Progenitor cell of endocrine pancreas (in vitro differentiated cells): ENCODE results near the gene ANKUB1. TPM values are rescaled to one million over a fixed set of nuclear protein-coding genes. Genes with fewer than 3 reads are reported as not detected.
"Not testable (repeated sequence)": the region's sequence is repeated elsewhere in the genome, so short reads cannot be mapped to it uniquely, and the experiment has no call there.

Source experiments
- DNase-seq: peaks from one replicate; pipeline ENCODE4 v3.0.0; 2021; ENCODE audit warnings: low spot score; ENCODE audit not compliant: unreplicated experiment
- H3K27ac Mint-ChIP-seq: 2 replicates; pipeline ENCODE4 v1.8.0; 2021; ENCODE audit warnings: mild to moderate bottlenecking, moderate library complexity, mixed read lengths
- H3K27me3 Mint-ChIP-seq: 2 replicates; pipeline ENCODE4 v1.8.0; 2021; ENCODE audit warnings: mixed read lengths
- H3K36me3 Mint-ChIP-seq: 2 replicates; pipeline ENCODE4 v1.8.0; 2022; ENCODE audit warnings: mixed read lengths; ENCODE audit not compliant: insufficient read depth
- H3K4me1 Mint-ChIP-seq: 2 replicates; pipeline ENCODE4 v1.8.0; 2021; ENCODE audit warnings: low read depth, mixed read lengths
- H3K4me3 Mint-ChIP-seq: 2 replicates; pipeline ENCODE4 v1.8.0; 2021; ENCODE audit warnings: low read depth, mild to moderate bottlenecking, moderate library complexity, mixed read lengths
- H3K9me3 Mint-ChIP-seq: 2 replicates; pipeline ENCODE4 v1.8.0; 2021; ENCODE audit warnings: low read depth, mixed read lengths
- CTCF ChIP-seq: fragments of 200-600 bp; sonication (generic); IDR thresholded peaks from one replicate; pipeline ENCODE4 v1.5.0; 2021; ENCODE audit warnings: antibody characterized with exemption, mild to moderate bottlenecking; ENCODE audit not compliant: unreplicated experiment
- total RNA-seq: library from RNA; stranded (reverse); gene quantifications from 2 replicates; pipeline ENCODE4 v1.2.1, GENCODE V29; 2021

The ANKUB1 gene
- total RNA-seq, 1 donor from 2014 or later: not detected

- H3K4me3 Mint-ChIP-seq: no peak overlapping the region
- no peaks in the 10 kb centered on the region for H3K27me3 Mint-ChIP-seq
- no peak for DNase-seq
- H3K27ac Mint-ChIP-seq: no peak overlapping the region
- TF ChIP-seq CTCF: no peak
- H3K4me1 Mint-ChIP-seq: no peaks in the 10 kb centered on the region
- H3K36me3 Mint-ChIP-seq: peaks cover 28% of the 10 kb centered on the region
- H3K9me3 Mint-ChIP-seq: peaks cover 48% of the 10 kb centered on the region
Observed at GRCh38 chr3:149831321-149831720, 39.0 kb upstream of the ANKUB1 start.

DNA sequence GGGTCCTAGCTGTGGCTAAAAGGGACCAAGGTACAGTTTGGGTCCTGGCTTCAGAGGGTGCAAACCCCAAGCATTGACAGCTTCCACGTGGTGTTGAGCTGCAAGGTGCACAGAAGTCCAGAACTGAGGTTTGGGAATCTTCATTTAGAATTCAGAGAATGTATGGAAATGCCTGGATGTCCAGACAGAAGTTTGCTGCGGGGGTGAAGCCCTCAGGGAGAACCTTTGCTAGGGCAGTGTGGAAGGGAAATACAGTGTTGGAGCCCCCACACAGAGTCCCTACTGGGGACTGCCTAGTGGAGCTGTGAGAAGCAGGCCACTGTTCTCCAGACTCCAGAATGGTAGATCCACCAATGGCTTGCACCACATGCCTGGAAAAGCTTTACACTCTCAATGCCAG lies 38.5 kb upstream of the ANKUB1 start:
- Mint-ChIP-seq H3K36me3 (peaks cover 28% of the 10 kb centered on the region), H3K9me3 (peaks cover 45% of the 10 kb centered on the region)
- no peak for TF ChIP-seq CTCF

GRCh38 chr3:149829631-149830030 lies 37.3 kb upstream of the ANKUB1 start:
- H3K27ac Mint-ChIP-seq, H3K27me3 Mint-ChIP-seq, DNase-seq, H3K4me1 Mint-ChIP-seq, H3K4me3 Mint-ChIP-seq: not testable (repeated sequence)
- Mint-ChIP-seq H3K36me3 (peaks cover 20% of the 10 kb centered on the region), H3K9me3 (peaks cover 33% of the 10 kb centered on the region)

More for the DNA sequence above, 38.5 kb upstream of the ANKUB1 start:
- H3K27ac Mint-ChIP-seq: no peak overlapping the region
- H3K4me1 Mint-ChIP-seq: no peaks in the 10 kb centered on the region
- H3K27me3 Mint-ChIP-seq: no peaks in the 10 kb centered on the region
- DNase-seq: no peak
- no peak overlapping the region for H3K4me3 Mint-ChIP-seq

- Mint-ChIP-seq H3K36me3 (peaks cover 14% of the 10 kb centered on the region), H3K9me3 (peaks cover 26% of the 10 kb centered on the region), H3K27ac (no peak overlapping the region), H3K4me3 (no peak overlapping the region), H3K27me3 (no peaks in the 10 kb centered on the region), H3K4me1 (no peaks in the 10 kb centered on the region)
- no peak for DNase-seq
- no peak for TF ChIP-seq CTCF
Observed at GRCh38 chr3:149828390-149828789, 36.0 kb upstream of the ANKUB1 start.

GRCh38 chr3:149826636-149827035 lies 34.3 kb upstream of the ANKUB1 start:
- Mint-ChIP-seq H3K27me3 (no peaks in the 10 kb centered on the region), H3K36me3 (peaks cover 9% of the 10 kb centered on the region), H3K4me3 (no peak overlapping the region), H3K4me1 (no peaks in the 10 kb centered on the region), H3K9me3 (peaks cover 23% of the 10 kb centered on the region), H3K27ac (no peak overlapping the region)
- DNase-seq: no peak
- no peak for TF ChIP-seq CTCF

- Mint-ChIP-seq H3K27ac (no peak overlapping the region), H3K9me3 (peaks cover 14% of the 10 kb centered on the region), H3K4me1 (peaks cover 3% of the 10 kb centered on the region), H3K36me3 (peaks cover 3% of the 10 kb centered on the region), H3K4me3 (no peak overlapping the region), H3K27me3 (no peaks in the 10 kb centered on the region)
- no peak for TF ChIP-seq CTCF
- no peak for DNase-seq
Observed at GRCh38 chr3:149820183-149820582, 27.8 kb upstream of the ANKUB1 start.
